DOHH2 (cell line): ENCODE results near the gene CRHR1.

ENCODE experiments used
- H3F3A ChIP-seq: fragments of 200-600 bp; sonication (generic), shearing (Covaris generic); 2 replicates; pipeline ENCODE4 v1.6.0; 2016; ENCODE audit warnings: antibody characterized with exemption, mild to moderate bottlenecking; ENCODE audit not compliant: control insufficient read depth, insufficient read depth
- H3K27ac ChIP-seq: fragments of 200-600 bp; sonication (generic); 2 replicates; pipeline ENCODE4 v1.5.1; 2014; ENCODE audit warnings: low read depth, mild to moderate bottlenecking, low read length, moderate library complexity
- H3K27me3 ChIP-seq: fragments of 200-600 bp; sonication (generic); 2 replicates; pipeline ENCODE4 v1.6.1; 2014; ENCODE audit warnings: mild to moderate bottlenecking, low read length, mixed read lengths; ENCODE audit not compliant: control insufficient read depth
- H3K36me3 ChIP-seq: fragments of 200-600 bp; sonication (generic); 2 replicates; pipeline ENCODE4 v1.6.1; 2014; ENCODE audit warnings: mild to moderate bottlenecking, low read length, moderate library complexity, mixed read lengths; ENCODE audit not compliant: control insufficient read depth
- H3K4me1 ChIP-seq: fragments of 200-600 bp; sonication (generic); 2 replicates; pipeline ENCODE4 v1.6.1; 2014; ENCODE audit warnings: mild to moderate bottlenecking, low read length, mixed read lengths; ENCODE audit not compliant: control insufficient read depth
- H3K4me2 ChIP-seq: fragments of 200-600 bp; sonication (generic); 2 replicates; pipeline ENCODE4 v1.6.0; 2014; ENCODE audit warnings: mild to moderate bottlenecking, low read length, moderate library complexity
- H3K4me3 ChIP-seq: fragments of 200-600 bp; sonication (generic); 2 replicates; pipeline ENCODE4 v1.5.1; 2014; ENCODE audit warnings: mild to moderate bottlenecking, low read length, mixed read lengths
- H3K79me2 ChIP-seq: fragments of 200-600 bp; sonication (generic); 2 replicates; pipeline ENCODE4 v1.6.1; 2014; ENCODE audit warnings: mild to moderate bottlenecking, low read length, mixed read lengths; ENCODE audit not compliant: control insufficient read depth
- H3K9me2 ChIP-seq: fragments of 200-600 bp; sonication (generic); replicated peaks from 2 replicates; pipeline ENCODE4 v1.6.1; 2014; ENCODE audit warnings: mild to moderate bottlenecking, low read length, mixed read lengths; ENCODE audit not compliant: control insufficient read depth
- H3K9me3 ChIP-seq: fragments of 200-600 bp; sonication (generic); 2 replicates; pipeline ENCODE4 v1.6.1; 2014; ENCODE audit warnings: antibody characterized with exemption, low read length, mixed read lengths; ENCODE audit not compliant: control insufficient read depth, insufficient read depth
- H4K20me1 ChIP-seq: fragments of 200-600 bp; sonication (generic); 2 replicates; pipeline ENCODE4 v1.6.0; 2014; ENCODE audit warnings: low read depth, mild to moderate bottlenecking, antibody characterized with exemption, low read length, moderate library complexity; ENCODE audit not compliant: control insufficient read depth, insufficient read depth
- EZH2phosphoT487 ChIP-seq: fragments of 200-600 bp; sonication (generic); IDR thresholded peaks from 2 replicates; pipeline ENCODE4 v1.6.1; 2017; ENCODE audit warnings: borderline replicate concordance, mild to moderate bottlenecking, antibody characterized with exemption, low read length, moderate library complexity, mixed read lengths
- TF ChIP-seq, protein P1 (sequence below): fragments of 200-600 bp; sonication (generic); IDR thresholded peaks from one replicate; pipeline ENCODE4 v1.5.1; 2014; ENCODE audit warnings: antibody characterized with exemption, mild to moderate bottlenecking, low read depth, low read length; ENCODE audit not compliant: poor library complexity, severe bottlenecking

Gene CRHR1

DNA sequence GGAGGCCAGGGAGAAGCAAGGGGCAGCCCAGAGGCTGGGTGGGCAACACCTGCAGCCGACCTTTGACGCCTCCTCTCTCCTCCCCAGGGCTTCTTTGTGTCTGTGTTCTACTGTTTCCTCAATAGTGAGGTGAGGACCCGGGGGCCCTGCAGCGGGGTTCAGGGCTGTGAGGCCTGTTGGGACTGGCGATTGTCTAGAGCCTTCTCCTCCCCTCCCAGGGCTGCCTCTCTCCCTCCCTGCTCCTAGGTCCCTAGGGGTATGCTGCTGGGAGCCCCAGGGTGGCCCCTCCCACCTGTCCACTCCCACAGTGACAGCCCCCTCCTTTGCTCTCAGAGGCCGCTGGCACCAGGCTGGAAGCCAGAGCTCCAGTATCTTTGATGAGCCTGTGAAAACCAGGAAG lies 49.8 kb downstream of the CRHR1 start:
- no peaks in the 10 kb centered on the region for H3K79me2 ChIP-seq
- no peak overlapping the region for H3K4me3 ChIP-seq
- no peak overlapping the region for H3K27ac ChIP-seq
- H3K4me1 ChIP-seq = no peaks in the 10 kb centered on the region
- H3K36me3 ChIP-seq = no peaks in the 10 kb centered on the region
- H3K9me3 ChIP-seq = no peaks in the 10 kb centered on the region
- H4K20me1 ChIP-seq = no peaks in the 10 kb centered on the region
- no peaks in the 10 kb centered on the region for H3F3A ChIP-seq
- no peaks in the 10 kb centered on the region for H3K27me3 ChIP-seq
- no peaks in the 10 kb centered on the region for H3K9me2 ChIP-seq
- TF ChIP-seq, protein P1, sequence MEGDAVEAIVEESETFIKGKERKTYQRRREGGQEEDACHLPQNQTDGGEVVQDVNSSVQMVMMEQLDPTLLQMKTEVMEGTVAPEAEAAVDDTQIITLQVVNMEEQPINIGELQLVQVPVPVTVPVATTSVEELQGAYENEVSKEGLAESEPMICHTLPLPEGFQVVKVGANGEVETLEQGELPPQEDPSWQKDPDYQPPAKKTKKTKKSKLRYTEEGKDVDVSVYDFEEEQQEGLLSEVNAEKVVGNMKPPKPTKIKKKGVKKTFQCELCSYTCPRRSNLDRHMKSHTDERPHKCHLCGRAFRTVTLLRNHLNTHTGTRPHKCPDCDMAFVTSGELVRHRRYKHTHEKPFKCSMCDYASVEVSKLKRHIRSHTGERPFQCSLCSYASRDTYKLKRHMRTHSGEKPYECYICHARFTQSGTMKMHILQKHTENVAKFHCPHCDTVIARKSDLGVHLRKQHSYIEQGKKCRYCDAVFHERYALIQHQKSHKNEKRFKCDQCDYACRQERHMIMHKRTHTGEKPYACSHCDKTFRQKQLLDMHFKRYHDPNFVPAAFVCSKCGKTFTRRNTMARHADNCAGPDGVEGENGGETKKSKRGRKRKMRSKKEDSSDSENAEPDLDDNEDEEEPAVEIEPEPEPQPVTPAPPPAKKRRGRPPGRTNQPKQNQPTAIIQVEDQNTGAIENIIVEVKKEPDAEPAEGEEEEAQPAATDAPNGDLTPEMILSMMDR = no peak
- TF ChIP-seq EZH2phosphoT487 = no peak
- no peak overlapping the region for H3K4me2 ChIP-seq

DNA sequence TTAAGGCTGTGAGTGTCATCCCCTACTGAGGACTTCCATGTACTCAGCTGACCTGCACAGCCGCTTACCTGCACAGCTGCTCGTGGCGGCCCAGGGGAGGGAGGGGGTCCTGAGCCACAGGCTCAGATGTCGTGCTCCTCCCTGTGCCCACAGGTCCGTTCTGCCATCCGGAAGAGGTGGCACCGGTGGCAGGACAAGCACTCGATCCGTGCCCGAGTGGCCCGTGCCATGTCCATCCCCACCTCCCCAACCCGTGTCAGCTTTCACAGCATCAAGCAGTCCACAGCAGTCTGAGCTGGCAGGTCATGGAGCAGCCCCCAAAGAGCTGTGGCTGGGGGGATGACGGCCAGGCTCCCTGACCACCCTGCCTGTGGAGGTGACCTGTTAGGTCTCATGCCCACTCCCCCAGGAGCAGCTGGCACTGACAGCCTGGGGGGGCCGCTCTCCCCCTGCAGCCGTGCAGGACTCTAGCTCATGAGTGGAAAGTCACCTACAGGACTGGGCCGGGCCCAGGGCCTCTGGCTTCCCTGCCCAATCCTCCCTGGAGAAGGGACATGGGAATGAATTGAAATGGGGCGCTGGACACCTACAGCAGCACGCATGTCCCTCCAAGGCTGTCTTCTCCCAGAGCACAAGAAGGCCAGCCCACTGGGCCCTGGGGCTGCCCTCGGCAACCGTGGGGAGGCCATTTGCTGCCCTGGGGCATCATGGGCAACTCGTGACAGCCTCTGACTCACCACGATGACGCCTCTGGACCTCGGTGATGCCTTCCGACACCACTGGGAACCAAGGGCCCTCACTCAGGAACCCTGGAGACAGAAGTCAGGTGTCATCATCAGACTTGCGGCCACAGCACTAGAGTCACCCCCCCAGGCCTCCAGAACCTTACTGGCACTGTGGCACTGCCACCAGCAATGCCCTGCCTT lies 50.6 kb downstream of the CRHR1 start:
- Histone ChIP-seq H3K4me1 (no peaks in the 10 kb centered on the region), H3K9me2 (no peaks in the 10 kb centered on the region), H3K9me3 (no peaks in the 10 kb centered on the region), H3K79me2 (no peaks in the 10 kb centered on the region), H3F3A (no peaks in the 10 kb centered on the region), H3K4me2 (no peak overlapping the region), H3K36me3 (no peaks in the 10 kb centered on the region), H4K20me1 (no peaks in the 10 kb centered on the region), H3K27me3 (no peaks in the 10 kb centered on the region), H3K27ac (no peak overlapping the region), H3K4me3 (no peak overlapping the region)
- TF ChIP-seq, protein P1 = no peak
- no peak for TF ChIP-seq EZH2phosphoT487

DNA sequence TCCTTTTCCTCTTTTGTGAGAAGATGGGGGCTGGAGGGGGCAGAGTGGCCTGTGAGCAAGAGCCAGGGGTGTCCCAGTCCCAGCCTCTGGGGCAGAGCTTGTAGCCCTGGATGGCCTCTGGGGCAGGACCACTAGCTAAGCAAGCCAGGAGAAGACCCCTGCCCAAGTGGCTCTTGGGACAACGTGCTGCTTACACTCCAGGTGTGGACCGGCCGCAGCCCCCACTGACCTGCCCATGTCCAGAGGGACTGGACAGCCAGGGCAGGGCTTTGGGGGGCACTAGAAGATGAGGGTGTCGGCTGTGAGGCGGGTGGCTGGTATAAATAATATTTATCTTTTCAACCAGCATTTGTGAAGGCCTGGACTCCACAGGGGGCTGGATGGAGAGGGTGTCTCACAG lies 51.4 kb downstream of the CRHR1 start:
- no peak for TF ChIP-seq EZH2phosphoT487
- TF ChIP-seq, protein P1 = no peak
- Histone ChIP-seq H3K36me3 (no peaks in the 10 kb centered on the region), H3K27me3 (no peaks in the 10 kb centered on the region; the same call in 1 of the 2 replicates), H3K4me3 (no peak overlapping the region), H3K4me1 (no peaks in the 10 kb centered on the region), H3K9me2 (no peaks in the 10 kb centered on the region), H3K9me3 (no peaks in the 10 kb centered on the region), H3K79me2 (no peaks in the 10 kb centered on the region), H3F3A (no peaks in the 10 kb centered on the region), H3K27ac (no peak overlapping the region), H4K20me1 (no peaks in the 10 kb centered on the region), H3K4me2 (no peak overlapping the region)
